ENCODE results near the gene AGFG1.
"Not testable (repeated sequence)": the region's sequence is repeated elsewhere in the genome, so short reads cannot be mapped to it uniquely, and the experiment has no call there.

AGFG1 gene

GRCh38 chr2:227539465-227539956, 67.6 kb downstream of the AGFG1 start:
- DNase-seq (ENCODE audit: low spot score), result no peak

DNA sequence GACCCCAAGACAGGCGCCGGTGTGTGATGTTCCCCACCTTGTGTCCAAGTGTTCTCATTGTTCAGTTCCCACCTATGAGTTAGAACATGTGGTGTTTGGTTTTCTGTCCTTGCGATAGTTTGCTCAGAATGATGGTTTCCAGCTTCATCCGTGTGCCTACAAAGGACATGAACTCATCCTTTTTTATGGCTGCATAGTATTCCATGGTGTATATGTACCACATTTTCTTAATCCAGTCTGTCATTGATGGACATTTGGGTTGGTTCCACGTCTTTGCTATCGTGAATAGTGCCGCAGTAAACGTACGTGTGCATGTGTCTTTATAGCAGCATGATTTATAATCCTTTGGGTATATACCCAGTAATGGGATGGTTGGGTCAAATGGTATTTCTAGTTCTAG, 68.4 kb downstream of the AGFG1 start:
- not testable (repeated sequence) for DNase-seq (ENCODE audit: low spot score)

DNA sequence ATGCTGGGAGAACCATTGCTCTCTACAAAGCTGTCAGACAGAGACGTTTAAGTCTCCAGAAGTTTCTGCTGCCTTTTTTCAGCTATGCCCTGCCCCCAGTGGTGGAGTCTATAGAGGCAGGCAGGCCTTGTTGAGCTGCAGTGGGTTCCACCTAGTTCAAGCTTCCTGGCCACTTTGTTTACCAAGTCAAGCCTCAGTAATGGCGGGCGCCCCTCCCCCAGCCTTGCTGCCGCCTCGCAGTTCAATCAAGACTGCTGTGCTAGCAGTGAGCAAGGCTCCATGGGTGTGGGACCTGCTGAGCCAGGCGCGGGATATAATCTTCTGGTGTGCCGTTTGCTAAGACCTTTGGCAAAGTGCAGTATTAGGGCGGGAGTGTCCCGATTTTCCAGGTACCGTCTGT, 74.0 kb downstream of the AGFG1 start:
- no peak for DNase-seq (ENCODE audit: low spot score)

GRCh38 chr2:227551836-227552235, 79.9 kb downstream of the AGFG1 start:
- no peak for DNase-seq (ENCODE audit: low spot score)

DNA sequence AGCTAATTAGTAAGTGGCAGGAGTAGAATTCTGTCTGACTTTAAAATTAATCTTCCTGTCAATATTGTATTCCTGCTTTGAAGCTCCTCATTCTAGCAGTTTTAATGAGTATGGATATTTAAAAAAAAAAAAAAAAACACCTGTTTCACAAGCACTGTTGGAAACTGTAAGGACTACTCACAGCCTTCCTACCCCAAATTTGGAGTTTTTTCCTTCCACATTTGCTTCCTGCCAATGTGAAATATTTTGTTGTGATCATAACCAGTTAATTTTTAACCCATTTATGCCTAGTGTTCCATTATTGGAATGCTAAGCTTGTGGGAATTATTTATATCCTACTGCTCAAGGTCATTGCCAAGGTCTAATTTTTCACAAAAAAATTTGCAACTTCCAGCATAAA, 90.6 kb downstream of the AGFG1 start:
- DNase-seq (ENCODE audit: low spot score), result no peak

GRCh38 chr2:227565080-227565479, 93.1 kb downstream of the AGFG1 start:
- no peak for DNase-seq (ENCODE audit: low spot score)

DNA sequence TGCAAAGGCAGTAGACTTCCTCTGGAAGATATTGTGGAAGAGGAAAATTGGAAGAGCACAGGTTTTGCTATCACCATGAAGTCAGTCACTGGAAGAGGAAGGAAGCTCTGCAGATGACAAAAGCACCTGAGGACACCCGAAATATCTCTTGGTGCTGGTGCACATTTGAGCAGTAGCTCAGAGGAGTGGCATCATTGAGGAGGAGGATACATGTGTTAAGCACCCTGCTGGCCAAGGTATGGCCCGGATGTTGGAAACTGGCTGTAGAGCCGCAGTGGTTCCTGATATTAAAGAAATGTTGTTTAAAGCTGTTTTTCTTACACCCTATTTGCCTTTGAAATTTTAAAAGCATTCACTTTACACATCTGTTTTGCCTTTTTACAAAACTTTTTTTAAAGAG, 94.1 kb downstream of the AGFG1 start:
- no peak for DNase-seq (ENCODE audit: low spot score)

- DNase-seq (ENCODE audit: low spot score), result no peak
These were observed 96.9 kb downstream of the AGFG1 start for GRCh38 chr2:227568852-227569169.

DNA sequence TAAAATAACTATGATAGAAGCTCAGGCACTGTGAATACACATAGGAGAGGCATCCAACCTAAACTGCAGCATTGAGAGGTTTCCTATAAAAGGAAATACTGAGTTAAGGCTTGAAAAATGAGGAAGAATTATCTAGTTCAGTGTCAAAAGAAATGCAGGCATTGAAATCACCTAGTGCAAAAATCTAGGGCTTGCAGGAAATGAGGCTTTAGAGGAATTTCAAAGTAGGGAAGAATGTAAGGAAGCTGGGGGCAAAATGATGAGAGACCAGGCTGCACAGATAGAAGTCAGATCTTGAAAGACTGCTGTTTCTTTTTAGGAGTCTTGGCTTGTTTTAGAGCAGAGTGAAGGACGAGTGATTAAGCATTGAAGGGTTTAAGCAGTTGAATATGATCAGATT, 98.7 kb downstream of the AGFG1 start:
- no peak for DNase-seq (ENCODE audit: low spot score)

GRCh38 chr2:227576110-227576509, 104.2 kb downstream of the AGFG1 start:
- no peak for DNase-seq (ENCODE audit: low spot score)

DNA sequence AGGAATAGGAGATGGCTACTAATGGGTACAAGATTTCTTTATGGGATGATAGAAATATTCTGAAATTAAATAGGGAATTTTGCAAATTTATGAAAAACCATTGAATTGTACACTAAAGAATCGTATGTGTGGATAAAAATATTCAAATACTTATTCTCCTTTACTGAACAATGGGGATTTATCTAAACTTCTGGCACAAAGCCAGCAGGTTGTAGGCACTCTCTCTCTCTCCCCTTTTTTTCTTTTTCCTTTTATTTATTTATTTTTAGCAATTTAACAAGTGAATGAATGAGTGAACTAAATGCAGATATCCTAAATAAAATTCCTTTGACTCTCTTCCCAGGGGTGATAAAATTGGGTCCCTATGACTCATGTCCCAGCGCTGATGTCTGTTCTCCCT, 104.9 kb downstream of the AGFG1 start:
- DNase-seq (ENCODE audit: low spot score), result no peak

DNA sequence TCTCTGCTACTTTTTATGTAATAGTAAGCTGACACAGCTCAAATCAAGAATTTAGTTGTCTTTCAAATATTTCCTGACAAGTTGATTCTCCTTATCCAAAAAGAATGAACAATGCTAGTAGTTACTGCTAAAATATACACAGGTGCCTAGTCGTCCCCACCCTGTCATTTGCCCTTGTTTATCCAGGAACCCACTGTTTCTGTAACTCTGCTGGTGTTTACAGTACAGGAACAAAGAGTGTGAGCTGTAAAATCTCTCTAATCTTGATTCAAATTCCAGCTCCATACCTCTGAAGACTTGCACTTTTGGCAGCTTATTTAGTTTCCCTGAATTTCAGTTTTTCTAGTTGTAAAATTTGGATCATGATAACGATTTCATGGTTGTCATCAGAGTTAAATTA, 105.6 kb downstream of the AGFG1 start:
- no peak for DNase-seq (ENCODE audit: low spot score)

GRCh38 chr2:227578642-227579041, 106.7 kb downstream of the AGFG1 start:
- DNase-seq (ENCODE audit: low spot score), result no peak

- no peak for DNase-seq (ENCODE audit: low spot score)
These were observed 107.8 kb downstream of the AGFG1 start for GRCh38 chr2:227579791-227580190.

- DNase-seq (ENCODE audit: low spot score), result no peak
These were observed 110.4 kb downstream of the AGFG1 start for GRCh38 chr2:227582369-227582768.

DNA sequence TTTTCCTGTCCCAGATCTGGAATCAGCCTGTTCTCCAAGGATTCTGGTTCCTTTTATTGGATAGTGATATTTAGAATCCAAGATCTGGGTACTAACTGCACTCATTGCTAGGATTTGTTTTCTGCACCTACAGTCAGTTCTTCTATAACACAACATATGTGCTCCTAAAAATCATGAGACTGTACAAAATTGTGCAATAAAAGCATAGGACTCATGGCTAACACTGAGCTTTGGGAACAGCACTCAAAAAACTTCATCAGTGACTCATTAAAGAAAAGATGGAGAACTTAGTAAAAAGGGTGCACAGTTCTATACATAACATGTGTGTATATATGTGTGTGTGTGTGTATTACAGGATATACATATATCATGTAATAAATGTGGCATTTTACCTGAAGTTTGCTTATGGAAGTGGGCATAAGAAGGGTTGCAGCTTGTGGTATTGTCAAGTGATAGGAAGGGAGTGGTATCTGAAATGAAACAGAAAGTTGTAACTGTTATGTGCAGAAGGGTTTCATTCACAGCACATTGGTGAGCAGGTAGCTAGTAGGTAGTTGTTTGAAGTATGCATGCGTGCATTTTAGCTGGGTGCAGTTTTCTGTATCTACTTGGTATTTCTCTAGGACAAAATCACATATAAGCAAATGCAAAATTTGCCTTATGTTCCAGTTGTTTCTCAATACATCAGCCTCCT, 120.9 kb downstream of the AGFG1 start:
- no peak for DNase-seq (ENCODE audit: low spot score)

- no peak for DNase-seq (ENCODE audit: low spot score)
These were observed 123.8 kb downstream of the AGFG1 start for GRCh38 chr2:227595797-227596196.

- no peak for DNase-seq (ENCODE audit: low spot score)
These were observed 125.1 kb downstream of the AGFG1 start for GRCh38 chr2:227597036-227597435.

- DNase-seq (ENCODE audit: low spot score), result no peak
These were observed 126.0 kb downstream of the AGFG1 start for GRCh38 chr2:227597998-227598397.

- not testable (repeated sequence) for DNase-seq (ENCODE audit: low spot score)
These were observed 127.0 kb downstream of the AGFG1 start, which contains the start of gene SCYGR2 for GRCh38 chr2:227598835-227599503. SCYGR2 (plus strand) TSS chr2:227598893; CDS start chr2:227598893, 0 bp downstream.

GRCh38 chr2:227602358-227602757, 130.4 kb downstream of the AGFG1 start:
- no peak for DNase-seq (ENCODE audit: low spot score)

- DNase-seq (ENCODE audit: low spot score), result no peak
These were observed 134.5 kb downstream of the AGFG1 start for GRCh38 chr2:227606476-227606875.

- DNase-seq (ENCODE audit: low spot score), result no peak
These were observed 136.0 kb downstream of the AGFG1 start for GRCh38 chr2:227607941-227608340.

Data from cerebellar cortex (tissue), 1 donor.